Thyroid gland (tissue), 4 donors: ENCODE data around the gene DHX57. TPM values are rescaled to one million over a fixed set of nuclear protein-coding genes. Genes with fewer than 3 reads are reported as not detected.
"Not testable (repeated sequence)": the region's sequence is repeated elsewhere in the genome, so short reads cannot be mapped to it uniquely, and the experiment has no call there.

ENCODE experiments used
- DNase-seq, 2 donors: peaks; one replicate each; pipeline ENCODE4 v3.0.0-alpha.2; 2019
- H3K27ac ChIP-seq, 3 donors: fragments of 200-600 bp; sonication (generic); 1 replicate in 2 of 3; 2 replicates in 1 of 3; pipeline ENCODE4 v1.5.1; 2016 to 2019; ENCODE audit warnings: mild to moderate bottlenecking in 1 of 3, moderate library complexity in 1 of 3
- H3K27me3 ChIP-seq: fragments of 200-600 bp; sonication (generic); one replicate; pipeline ENCODE4 v1.5.1; 2019
- H3K36me3 ChIP-seq, 2 donors: fragments of 200-600 bp; sonication (generic); one replicate each; pipeline ENCODE4 v1.5.1; 2016 to 2019
- H3K4me1 ChIP-seq, 2 donors: fragments of 200-600 bp; sonication (generic); one replicate each; pipeline ENCODE4 v1.5.1; 2017 to 2019
- H3K4me3 ChIP-seq, 3 donors: fragments of 200-600 bp; sonication (generic); replicated peaks in 1 of 3; 1 replicate in 2 of 3; 2 replicates in 1 of 3; pipeline ENCODE4 v1.5.1; 2016; ENCODE audit warnings: mild to moderate bottlenecking in 1 of 3
- H3K9me3 ChIP-seq: fragments of 200-600 bp; sonication (generic); one replicate; pipeline ENCODE4 v1.5.1; 2017
- POLR2A ChIP-seq, 2 donors: fragments of 450-650 bp; IDR thresholded peaks; one replicate each; pipeline ENCODE4 v1.6.1; 2017; ENCODE audit warnings: antibody characterized with exemption in 2 of 2, mild to moderate bottlenecking in 2 of 2, moderate library complexity in 1 of 2
- WGBS, 2 donors: methylation state at CpG; one replicate each; pipeline ENCODE4 v1.1.5; 2017; 5-methylcytosine and 5-hydroxymethylcytosine counted together
- intact Hi-C: fragments of 100-400 bp; cut with DNase I; formaldehyde crosslinking; loops from one replicate; pipeline ENCODE4 v1.15.1; 2023
- total RNA-seq, 4 donors: library from RNA; depleted of rRNA; stranded (reverse); fragments of >200 nt; gene quantifications; one replicate each; pipeline ENCODE4 v1.2.3, GENCODE V29; 2016
- TF ChIP-seq, protein P1 (sequence below), 6 experiments: fragments of 200-600 bp in 3 of 6; fragments of 450-650 bp in 3 of 6; sonication (generic) in 3 of 6; IDR thresholded peaks; one replicate each; pipeline ENCODE4 v1.5.1; 2016 to 2019; ENCODE audit warnings: antibody characterized with exemption in 6 of 6, mild to moderate bottlenecking in 2 of 6, inconsistent platforms in 1 of 6, moderate library complexity in 1 of 6

Gene DHX57
- total RNA-seq, 4 donors from 2014 or later, result 12.4 to 19.3 (median 16.3) TPM

DNA sequence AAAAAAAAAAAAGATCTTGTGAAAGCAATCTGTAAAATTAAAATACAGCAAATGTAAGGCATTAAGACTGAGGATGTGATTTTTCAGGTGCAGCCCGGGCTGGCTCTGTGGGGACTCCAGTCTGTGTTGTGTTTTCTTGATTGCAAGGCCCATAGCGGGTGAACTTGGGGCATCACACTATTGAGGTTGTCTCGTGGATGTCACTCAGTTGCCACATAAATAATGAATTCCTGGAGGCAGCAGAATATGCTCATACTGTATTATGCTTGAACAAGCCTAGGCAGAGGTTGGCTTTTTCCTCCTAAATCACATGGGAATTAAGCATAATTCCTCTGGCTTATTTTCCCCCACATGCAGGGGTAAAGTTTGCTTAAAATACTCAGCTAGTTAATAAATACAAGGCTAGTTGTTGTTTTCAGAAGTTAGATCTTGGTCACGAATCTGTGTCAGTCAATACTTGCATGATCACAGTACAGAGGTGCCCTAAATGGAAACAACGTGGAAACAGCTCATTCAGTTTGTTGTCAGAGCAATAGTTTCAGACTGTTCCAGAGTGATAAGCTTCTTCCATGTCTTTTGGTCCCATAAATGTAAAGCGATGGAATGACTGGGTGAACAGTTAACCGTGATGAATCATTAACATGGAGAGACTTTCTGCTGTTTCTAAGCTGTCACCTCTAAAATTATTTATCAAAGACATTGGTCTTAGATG is 81.3 kb downstream of the DHX57 start:
- WGBS, 2 donors, result 84 to 89% methylated on average over 7 of the region's 7 CpGs
- Histone ChIP-seq H3K9me3 (no peaks in the 10 kb centered on the region), H3K4me3 (no peak overlapping the region), H3K4me1 (no peaks in the 10 kb centered on the region), H3K36me3 (no peaks in the 10 kb centered on the region), H3K27ac (no peak overlapping the region), H3K27me3 (no peaks in the 10 kb centered on the region)
- DNase-seq, result no peak
- intact Hi-C loops, result no loop called here
- TF ChIP-seq, protein P1, sequence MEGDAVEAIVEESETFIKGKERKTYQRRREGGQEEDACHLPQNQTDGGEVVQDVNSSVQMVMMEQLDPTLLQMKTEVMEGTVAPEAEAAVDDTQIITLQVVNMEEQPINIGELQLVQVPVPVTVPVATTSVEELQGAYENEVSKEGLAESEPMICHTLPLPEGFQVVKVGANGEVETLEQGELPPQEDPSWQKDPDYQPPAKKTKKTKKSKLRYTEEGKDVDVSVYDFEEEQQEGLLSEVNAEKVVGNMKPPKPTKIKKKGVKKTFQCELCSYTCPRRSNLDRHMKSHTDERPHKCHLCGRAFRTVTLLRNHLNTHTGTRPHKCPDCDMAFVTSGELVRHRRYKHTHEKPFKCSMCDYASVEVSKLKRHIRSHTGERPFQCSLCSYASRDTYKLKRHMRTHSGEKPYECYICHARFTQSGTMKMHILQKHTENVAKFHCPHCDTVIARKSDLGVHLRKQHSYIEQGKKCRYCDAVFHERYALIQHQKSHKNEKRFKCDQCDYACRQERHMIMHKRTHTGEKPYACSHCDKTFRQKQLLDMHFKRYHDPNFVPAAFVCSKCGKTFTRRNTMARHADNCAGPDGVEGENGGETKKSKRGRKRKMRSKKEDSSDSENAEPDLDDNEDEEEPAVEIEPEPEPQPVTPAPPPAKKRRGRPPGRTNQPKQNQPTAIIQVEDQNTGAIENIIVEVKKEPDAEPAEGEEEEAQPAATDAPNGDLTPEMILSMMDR (IDR thresholded peaks at IDR 0.05), result no peak
- no peak for TF ChIP-seq POLR2A (IDR thresholded peaks at IDR 0.05)

DNA sequence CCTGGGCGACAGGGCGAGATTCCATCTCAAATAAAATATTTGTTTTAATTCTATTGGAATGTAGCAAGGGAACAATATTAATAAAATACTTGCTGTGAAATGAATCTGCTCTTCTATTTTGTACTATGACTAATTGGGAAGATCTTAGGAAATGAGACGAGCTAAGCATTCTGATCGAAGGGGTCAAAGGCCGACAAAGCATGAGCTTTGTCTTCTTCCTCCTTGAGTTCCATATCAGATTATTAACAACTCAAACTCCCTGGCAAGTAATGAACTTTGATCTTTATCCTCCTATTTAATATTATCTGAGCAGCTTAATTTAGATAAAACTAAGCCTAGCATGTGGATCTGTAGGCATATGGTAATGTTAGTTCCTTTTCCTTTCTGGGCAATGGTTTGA is 82.2 kb downstream of the DHX57 start:
- 96 to 97% methylated on average over 5 of the region's 5 CpGs for WGBS, 2 donors
- Histone ChIP-seq H3K9me3 (no peaks in the 10 kb centered on the region), H3K27me3 (no peaks in the 10 kb centered on the region), H3K4me1 (no peaks in the 10 kb centered on the region), H3K27ac (no peak overlapping the region), H3K36me3 (no peaks in the 10 kb centered on the region), H3K4me3 (no peak overlapping the region)
- no peak for DNase-seq
- intact Hi-C loops, result no loop called here
- TF ChIP-seq, protein P1 (IDR thresholded peaks at IDR 0.05), result no peak
- TF ChIP-seq POLR2A (IDR thresholded peaks at IDR 0.05), result no peak

DNA sequence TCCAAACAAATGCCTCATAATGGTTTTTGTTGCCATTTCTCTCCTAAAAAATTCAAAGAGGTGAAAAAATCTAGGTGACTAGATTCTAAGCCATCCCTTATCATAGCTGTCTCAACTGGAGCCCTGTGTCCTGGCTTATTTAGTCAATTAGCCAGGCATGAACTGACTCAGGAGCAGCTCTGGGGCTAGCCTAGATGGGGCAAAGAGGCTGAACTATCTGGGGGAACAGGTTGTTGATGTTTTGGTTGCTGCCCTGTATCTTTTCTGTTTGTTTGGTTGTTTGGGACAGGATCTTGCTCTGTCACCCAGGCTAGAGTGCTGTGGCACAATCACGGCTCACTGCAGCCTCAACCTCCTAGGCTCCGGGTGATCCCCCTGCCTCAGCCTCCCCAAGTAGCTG is 83.0 kb downstream of the DHX57 start:
- WGBS, 2 donors, result 46 to 50% methylated on average over 2 of the region's 2 CpGs
- no peaks in the 10 kb centered on the region for H3K36me3 ChIP-seq
- DNase-seq, result no peak

DNA sequence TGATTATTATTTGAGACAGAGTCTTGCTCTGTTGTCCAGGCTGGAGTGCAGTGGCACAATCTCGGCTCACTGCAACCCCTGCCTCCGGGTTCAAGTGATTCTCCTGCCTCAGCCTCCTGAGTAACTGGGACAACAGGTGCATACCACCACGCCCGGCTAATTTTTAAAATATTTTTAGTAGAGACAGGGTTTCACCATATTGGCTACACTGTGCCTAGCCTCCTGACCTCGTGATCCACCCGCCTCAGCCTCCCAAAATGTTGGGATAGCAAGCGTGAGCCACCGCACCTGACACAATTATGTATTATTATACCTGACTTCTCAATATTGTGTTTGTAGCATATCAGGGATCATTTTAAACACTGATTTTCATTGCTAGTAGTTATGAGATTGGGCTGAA is 83.4 kb downstream of the DHX57 start:
- DNase-seq, H3K27me3 ChIP-seq, intact Hi-C loops, H3K4me3 ChIP-seq, H3K36me3 ChIP-seq, H3K27ac ChIP-seq, H3K9me3 ChIP-seq, H3K4me1 ChIP-seq: not testable (repeated sequence)
- 93 to 94% methylated on average over 8 of the region's 8 CpGs for WGBS, 2 donors

More for the DNA sequence above, 83.0 kb downstream of the DHX57 start:
- intact Hi-C loops, result no loop called here
- H3K4me1 ChIP-seq, result no peaks in the 10 kb centered on the region
- no peaks in the 10 kb centered on the region for H3K27me3 ChIP-seq
- H3K27ac ChIP-seq, result no peak overlapping the region
- no peak overlapping the region for H3K4me3 ChIP-seq
- TF ChIP-seq, protein P1 (IDR thresholded peaks at IDR 0.05), result no peak
- TF ChIP-seq POLR2A (IDR thresholded peaks at IDR 0.05), result no peak
- H3K9me3 ChIP-seq, result no peaks in the 10 kb centered on the region

DNA sequence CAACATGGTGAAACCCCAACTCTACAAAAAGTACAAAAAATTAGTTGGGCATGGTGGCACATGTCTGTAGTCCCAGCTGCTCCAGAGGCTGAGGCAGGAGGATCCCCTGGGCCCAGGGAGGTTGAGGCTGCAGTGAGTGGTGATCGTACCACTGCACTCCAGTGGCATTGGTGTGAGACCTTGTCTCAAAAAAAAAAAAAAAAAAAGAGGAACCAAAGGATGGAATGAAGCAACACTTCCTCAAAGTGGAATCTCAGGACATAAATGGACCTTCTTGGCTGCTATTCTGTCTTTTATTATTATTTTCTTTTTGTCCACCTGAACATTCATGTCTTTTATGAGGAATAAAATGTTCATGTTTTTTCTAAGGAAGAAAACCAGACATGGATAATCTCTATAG is 84.0 kb downstream of the DHX57 start:
- no peak overlapping the region for H3K27ac ChIP-seq
- no peaks in the 10 kb centered on the region for H3K36me3 ChIP-seq
- TF ChIP-seq, protein P1 (IDR thresholded peaks at IDR 0.05), result no peak
- no peak for TF ChIP-seq POLR2A (IDR thresholded peaks at IDR 0.05)
- intact Hi-C loops, result no loop called here
- H3K4me1 ChIP-seq, result no peaks in the 10 kb centered on the region
- DNase-seq, result no peak
- 89 to 94% methylated on average over 1 of the region's 1 CpG for WGBS, 2 donors
- no peaks in the 10 kb centered on the region for H3K9me3 ChIP-seq
- no peaks in the 10 kb centered on the region for H3K27me3 ChIP-seq
- no peak overlapping the region for H3K4me3 ChIP-seq
